ENCODE results near the gene CDSN.

- TF ChIP-seq POLR2A (IDR thresholded peaks at IDR 0.05; ENCODE audit: low read depth, low read length) (no peak), CHD1 (IDR thresholded peaks at IDR 0.05; ENCODE audit: low read depth, low read length) (no peak), CTCF (conservative IDR thresholded peaks at IDR 0.05; ENCODE audit: low read depth, low read length) (no peak), USF2 (IDR thresholded peaks at IDR 0.05; ENCODE audit: low read depth, low read length) (no peak)
Measured at GRCh38 chr6:31111712-31112111, 8.5 kb downstream of the CDSN start.
